ENCODE measurements around the gene CCL11.

DNA sequence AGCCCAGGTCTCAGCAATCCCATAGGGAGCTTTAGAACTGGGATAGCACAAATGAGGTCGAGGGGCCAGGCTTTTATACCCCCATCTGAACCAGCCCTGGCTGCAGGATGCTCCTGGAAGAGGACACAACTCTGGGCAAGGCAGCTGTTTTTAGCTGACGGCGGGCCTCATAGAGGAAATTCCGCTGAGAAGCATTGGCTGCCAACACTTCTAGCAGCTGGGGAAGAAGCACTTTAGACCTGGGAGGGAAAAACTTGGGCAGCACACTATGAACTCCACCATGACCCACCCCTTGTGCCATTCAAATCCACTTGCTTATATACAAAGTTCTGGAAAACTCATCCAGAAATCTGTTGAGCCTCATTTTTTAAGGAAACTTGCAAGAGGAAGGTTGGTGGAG, 5.0 kb downstream of the CCL11 start:
- no peak for TF ChIP-seq POLR2A (IDR thresholded peaks at IDR 0.05; ENCODE audit: low read length)
- no peak for TF ChIP-seq GATA1 (IDR thresholded peaks at IDR 0.05; ENCODE audit: low read depth, low read length)

All from erythroblast (primary cell).